ENCODE measurements around the gene CMIP.

DNA sequence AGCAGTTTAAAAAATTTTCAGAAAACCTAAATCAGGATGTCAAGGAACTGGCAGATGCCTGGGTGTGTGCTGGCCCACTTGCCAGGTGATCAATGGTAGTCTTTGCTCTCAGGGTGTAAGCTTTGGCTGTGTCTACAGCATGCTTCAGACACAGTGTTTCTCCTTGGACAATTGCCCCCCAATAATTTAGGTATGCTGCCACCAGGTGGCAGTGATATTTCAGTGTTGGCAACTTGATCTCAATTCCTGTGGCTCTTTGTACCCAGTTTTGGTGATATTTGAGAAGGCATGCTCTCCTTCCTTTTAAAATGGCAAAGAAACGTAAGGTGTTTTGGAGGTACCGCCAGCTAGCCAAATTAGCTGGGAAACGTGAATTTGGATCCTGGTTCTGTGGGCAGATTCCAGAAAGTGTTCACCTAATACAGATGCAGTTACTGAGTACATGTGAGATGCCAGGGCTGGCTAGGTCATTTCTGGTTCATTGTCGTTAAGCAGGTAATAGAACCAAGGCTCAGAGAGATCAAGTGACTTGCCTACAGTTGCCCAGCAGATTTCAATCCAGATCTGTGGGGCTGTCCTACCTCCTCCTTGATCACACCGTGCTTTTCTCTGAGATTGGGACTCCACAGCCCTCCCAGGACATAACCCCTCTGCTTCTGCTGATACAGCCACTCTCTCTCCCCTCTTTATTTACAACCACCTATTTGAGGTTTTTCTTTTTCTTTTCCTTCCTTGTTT is 178.9 kb downstream of the CMIP start:
- TF ChIP-seq POLR2A (IDR thresholded peaks at IDR 0.05) (no peak), POLR2AphosphoS5 (IDR thresholded peaks at IDR 0.05) (no peak)
